Endothelial cell of umbilical vein (primary cell): ENCODE results near the gene CELSR1. TPM values are rescaled to one million over a fixed set of nuclear protein-coding genes. Genes with fewer than 3 reads are reported as not detected.

ENCODE experiments used
- BruUV-seq: library from RNA; stranded (reverse); fragments of 400-500 nt; replicated peaks from 2 replicates; lab custom pipeline; 2021; lab: Mats Ljungman, UMichigan
- CTCF ChIA-PET: fragments of 300-600, 350-600 bp; sonication (Branson Sonifier 250); formaldehyde crosslinking; loops from one replicate; lab custom pipeline; 2021; ENCODE audit warnings: antibody characterized with exemption, inconsistent platforms; lab: Charles Lee
- POLR2A ChIA-PET: fragments of 300-600, 350-600 bp; sonication (Branson Sonifier 250); formaldehyde crosslinking; loops from one replicate; lab custom pipeline; 2021; ENCODE audit warnings: antibody characterized with exemption, inconsistent platforms; lab: Charles Lee
- DNase-seq: peaks from one replicate; pipeline ENCODE4 v3.0.0-alpha.2; 2011; ENCODE audit warnings: low read depth, low spot score
- FAIRE-seq: peaks from 2 replicates; lab custom pipeline; 2011; peaks lifted over from hg19 to GRCh38; lab: Jason Lieb, UNC
- H2AFZ ChIP-seq: 2 replicates; pipeline ENCODE4 v1.6.0; 2012; ENCODE audit warnings: low read depth, low read length, control low read depth, inconsistent platforms
- H3K27ac ChIP-seq: 2 replicates; pipeline ENCODE4 v1.5.1; 2011; ENCODE audit warnings: low read depth, mild to moderate bottlenecking, control low read depth, low read length, moderate library complexity; ENCODE audit not compliant: insufficient read depth
- H3K27me3 ChIP-seq, 2 experiments: 2 replicates each; pipeline versions ENCODE4 v1.6.0 to v1.6.1; 2011; ENCODE audit warnings: low read length in 2 of 2, mixed read lengths in 1 of 2; ENCODE audit not compliant: control insufficient read depth in 2 of 2, insufficient read depth in 2 of 2
- H3K36me3 ChIP-seq, 2 experiments: 2 replicates in 1 of 2; 3 replicates in 1 of 2; pipeline ENCODE4 v1.5.1; 2011; ENCODE audit warnings: low read length in 2 of 2, mild to moderate bottlenecking in 1 of 2, moderate library complexity in 1 of 2; ENCODE audit not compliant: control insufficient read depth in 2 of 2, insufficient read depth in 2 of 2; ENCODE audit errors: extremely low read depth in 1 of 2
- H3K4me1 ChIP-seq: 3 replicates; pipeline ENCODE4 v1.5.1; 2011; ENCODE audit warnings: mild to moderate bottlenecking, low read length; ENCODE audit not compliant: control insufficient read depth, insufficient read depth; ENCODE audit errors: extremely low read depth
- H3K4me2 ChIP-seq: 2 replicates; pipeline ENCODE4 v1.6.1; 2011; ENCODE audit warnings: low read length, control low read depth, mixed read lengths; ENCODE audit not compliant: insufficient read depth
- H3K4me3 ChIP-seq, 3 experiments: fragments of 200-600 bp in 1 of 3; sonication (generic), shearing (Covaris generic) in 1 of 3; replicated peaks in 1 of 3; 2 replicates each; pipeline ENCODE4 v1.5.1; 2011 to 2016; ENCODE audit warnings: control low read depth in 3 of 3, low read length in 3 of 3, mild to moderate bottlenecking in 2 of 3, inconsistent platforms in 1 of 3, low read depth in 1 of 3, moderate library complexity in 1 of 3; ENCODE audit not compliant: insufficient read depth in 1 of 3
- H3K79me2 ChIP-seq: 2 replicates; pipeline ENCODE4 v1.6.0; 2012; ENCODE audit warnings: low read length, inconsistent platforms; ENCODE audit not compliant: control insufficient read depth, insufficient read depth
- H3K9ac ChIP-seq: replicated peaks from 2 replicates; pipeline ENCODE3; 2011; ENCODE audit warnings: low read length, control low read depth; ENCODE audit not compliant: insufficient read depth; ENCODE audit errors: extremely low read depth
- H3K9me1 ChIP-seq: replicated peaks from 3 replicates; pipeline ENCODE4 v1.6.0; 2011; ENCODE audit warnings: mild to moderate bottlenecking, low read length; ENCODE audit not compliant: control insufficient read depth, insufficient read depth; ENCODE audit errors: extremely low read depth
- H3K9me3 ChIP-seq: replicated peaks from 2 replicates; pipeline ENCODE4 v1.5.1; 2012; ENCODE audit warnings: low read length, inconsistent platforms; ENCODE audit not compliant: control insufficient read depth, insufficient read depth
- H4K20me1 ChIP-seq: replicated peaks from 2 replicates; pipeline ENCODE3; 2011; ENCODE audit warnings: mild to moderate bottlenecking, low read length; ENCODE audit not compliant: control insufficient read depth, insufficient read depth; ENCODE audit errors: extremely low read depth
- EZH2 ChIP-seq: IDR thresholded peaks from 2 replicates; pipeline ENCODE4 v1.6.1; 2012; ENCODE audit warnings: borderline replicate concordance, low read depth, mild to moderate bottlenecking, moderate library complexity, low read length, inconsistent platforms; ENCODE audit not compliant: severe bottlenecking
- FOS ChIP-seq: IDR thresholded peaks from 2 replicates; pipeline ENCODE4 v1.6.1; 2011; ENCODE audit warnings: mild to moderate bottlenecking, low read length, moderate library complexity, borderline replicate concordance; ENCODE audit not compliant: insufficient read depth
- GATA2 ChIP-seq: IDR thresholded peaks from 2 replicates; pipeline ENCODE4 v1.7.0; 2011; ENCODE audit warnings: low read depth, mild to moderate bottlenecking, moderate library complexity, mixed read lengths, low read length; ENCODE audit not compliant: insufficient read length, insufficient read depth
- JUN ChIP-seq: IDR thresholded peaks from 2 replicates; pipeline ENCODE4 v1.6.1; 2011; ENCODE audit warnings: borderline replicate concordance, low read depth; ENCODE audit not compliant: insufficient read length, insufficient read depth
- MAX ChIP-seq: IDR thresholded peaks from 2 replicates; pipeline ENCODE4 v1.6.1; 2011; ENCODE audit not compliant: insufficient read depth, insufficient read length
- MYC ChIP-seq: IDR thresholded peaks from one replicate; pipeline ENCODE4 v1.6.1; 2011; ENCODE audit warnings: mild to moderate bottlenecking, low read depth, low read length
- POLR2A ChIP-seq: IDR thresholded peaks from 2 replicates; pipeline ENCODE4 v1.6.1; 2012; ENCODE audit warnings: low read depth, mild to moderate bottlenecking, control low read depth, low read length
- POLR2AphosphoS5 ChIP-seq: IDR thresholded peaks from 2 replicates; pipeline ENCODE4 v1.6.1; 2012; ENCODE audit warnings: low read depth, mild to moderate bottlenecking, control low read depth, low read length, moderate library complexity; ENCODE audit not compliant: insufficient read depth
- dilution Hi-C: fragments of 300-500 bp; cut with MboI; formaldehyde crosslinking; loops from one replicate; pipeline ENCODE4 v1.15.0; 2019; ENCODE audit warnings: low sequenced_read_pairs; ENCODE audit not compliant: extremely low pct_ligation_motif_present
- intact Hi-C: fragments of 100-400 bp; cut with micrococcal nuclease; formaldehyde crosslinking; loops from one replicate; pipeline ENCODE4 v1.10.0; 2022
- polyA plus RNA-seq, 4 experiments: library from polyadenylated mRNA; depleted of rRNA in 3 of 4; stranded (reverse) in 3 of 4; unstranded in 1 of 4; fragments of >200 nt; gene quantifications; 2 replicates each; pipeline versions ENCODE4 v1.2.1 to v1.2.3, GENCODE V29; 2011 to 2012; ENCODE audit warnings: missing spikeins in 1 of 4
- total RNA-seq: library from RNA; stranded (reverse); gene quantifications from 2 replicates; pipeline ENCODE4 v1.2.3, GENCODE V29; 2021
- TF ChIP-seq, protein P1 (sequence below), 2 donors: IDR thresholded peaks; 1 replicate in 1 of 2; 2 replicates in 1 of 2; pipeline ENCODE4 v1.5.1; 2011; ENCODE audit warnings: low read length in 2 of 2, mild to moderate bottlenecking in 2 of 2, moderate library complexity in 2 of 2, control low read depth in 1 of 2, inconsistent platforms in 1 of 2, low read depth in 1 of 2; ENCODE audit not compliant: insufficient read depth in 1 of 2; ENCODE audit errors: extremely low read depth in 1 of 2

The CELSR1 gene
- total and polyA plus RNA-seq, 2 donors (not counting 3 experiments of a cell fraction or from before 2014, with no cell fraction given) = 3.7 to 5.4 TPM

DNA sequence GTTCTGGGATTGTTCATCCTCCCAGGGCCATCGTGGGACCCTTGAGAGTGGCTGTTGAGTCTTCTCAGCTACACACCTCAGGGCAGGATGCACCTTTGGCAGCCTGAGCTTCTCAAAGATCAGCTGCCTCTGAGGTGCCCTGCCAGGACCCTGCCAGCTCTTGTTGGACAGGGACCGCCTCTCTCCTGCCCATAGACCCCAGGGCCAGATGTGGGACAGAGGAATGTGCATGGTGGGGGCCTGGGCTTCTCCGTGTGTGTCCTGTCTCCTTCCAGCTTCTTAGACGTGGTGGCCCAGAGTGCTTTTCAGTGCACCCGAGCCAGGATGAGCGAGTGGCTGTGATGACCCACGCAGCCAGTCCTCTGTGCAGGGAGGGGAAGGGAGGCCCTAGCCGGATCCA lies 207.8 kb downstream of the CELSR1 start:
- Histone ChIP-seq H3K4me2 (no peak overlapping the region), H2AFZ (no peak overlapping the region), H3K4me3 (no peak overlapping the region), H3K36me3 (peaks cover 6% of the 10 kb centered on the region in 2 experiments), H3K4me1 (no peaks in the 10 kb centered on the region), H3K79me2 (no peaks in the 10 kb centered on the region), H3K9me1 (no peaks in the 10 kb centered on the region), H4K20me1 (no peaks in the 10 kb centered on the region), H3K27me3 (no peaks in the 10 kb centered on the region), H3K9ac (no peak overlapping the region), H3K9me3 (no peaks in the 10 kb centered on the region), H3K27ac (no peak overlapping the region)
- no peak for FAIRE-seq
- ChIA-PET POLR2A (no interaction called here), CTCF (interaction anchor here (0.9 kb wide), 1 partner anchor 323 kb away, joined by 3 read pairs; no protein-coding TSS in a partner anchor)
- dilution Hi-C loops = no loop called here
- no peak for DNase-seq
- intact Hi-C loops = no loop called here
- no peak for TF ChIP-seq POLR2AphosphoS5
- TF ChIP-seq POLR2A = no peak
- no peak for TF ChIP-seq MAX
- TF ChIP-seq, protein P1, sequence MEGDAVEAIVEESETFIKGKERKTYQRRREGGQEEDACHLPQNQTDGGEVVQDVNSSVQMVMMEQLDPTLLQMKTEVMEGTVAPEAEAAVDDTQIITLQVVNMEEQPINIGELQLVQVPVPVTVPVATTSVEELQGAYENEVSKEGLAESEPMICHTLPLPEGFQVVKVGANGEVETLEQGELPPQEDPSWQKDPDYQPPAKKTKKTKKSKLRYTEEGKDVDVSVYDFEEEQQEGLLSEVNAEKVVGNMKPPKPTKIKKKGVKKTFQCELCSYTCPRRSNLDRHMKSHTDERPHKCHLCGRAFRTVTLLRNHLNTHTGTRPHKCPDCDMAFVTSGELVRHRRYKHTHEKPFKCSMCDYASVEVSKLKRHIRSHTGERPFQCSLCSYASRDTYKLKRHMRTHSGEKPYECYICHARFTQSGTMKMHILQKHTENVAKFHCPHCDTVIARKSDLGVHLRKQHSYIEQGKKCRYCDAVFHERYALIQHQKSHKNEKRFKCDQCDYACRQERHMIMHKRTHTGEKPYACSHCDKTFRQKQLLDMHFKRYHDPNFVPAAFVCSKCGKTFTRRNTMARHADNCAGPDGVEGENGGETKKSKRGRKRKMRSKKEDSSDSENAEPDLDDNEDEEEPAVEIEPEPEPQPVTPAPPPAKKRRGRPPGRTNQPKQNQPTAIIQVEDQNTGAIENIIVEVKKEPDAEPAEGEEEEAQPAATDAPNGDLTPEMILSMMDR (IDR thresholded peaks at IDR 0.05; ENCODE audit: extremely low read depth in 1 of 2, insufficient read depth in 1 of 2, low read depth in 1 of 2, low read length in 2 of 2) = no peak
- no peak for TF ChIP-seq EZH2
- TF ChIP-seq JUN = no peak
- no peak for TF ChIP-seq MYC
- no peak for TF ChIP-seq FOS
- TF ChIP-seq GATA2 = no peak
- BruUV-seq = no TSS peak
